DOHH2 (cell line): ENCODE measurements around the gene OXCT1.

ENCODE experiments used
- H3F3A ChIP-seq: fragments of 200-600 bp; sonication (generic), shearing (Covaris generic); 2 replicates; pipeline ENCODE4 v1.6.0; 2016; ENCODE audit warnings: antibody characterized with exemption, mild to moderate bottlenecking; ENCODE audit not compliant: control insufficient read depth, insufficient read depth
- H3K27ac ChIP-seq: fragments of 200-600 bp; sonication (generic); 2 replicates; pipeline ENCODE4 v1.5.1; 2014; ENCODE audit warnings: low read depth, mild to moderate bottlenecking, low read length, moderate library complexity
- H3K27me3 ChIP-seq: fragments of 200-600 bp; sonication (generic); 2 replicates; pipeline ENCODE4 v1.6.1; 2014; ENCODE audit warnings: mild to moderate bottlenecking, low read length, mixed read lengths; ENCODE audit not compliant: control insufficient read depth
- H3K36me3 ChIP-seq: fragments of 200-600 bp; sonication (generic); 2 replicates; pipeline ENCODE4 v1.6.1; 2014; ENCODE audit warnings: mild to moderate bottlenecking, low read length, moderate library complexity, mixed read lengths; ENCODE audit not compliant: control insufficient read depth
- H3K4me1 ChIP-seq: fragments of 200-600 bp; sonication (generic); 2 replicates; pipeline ENCODE4 v1.6.1; 2014; ENCODE audit warnings: mild to moderate bottlenecking, low read length, mixed read lengths; ENCODE audit not compliant: control insufficient read depth
- H3K4me2 ChIP-seq: fragments of 200-600 bp; sonication (generic); 2 replicates; pipeline ENCODE4 v1.6.0; 2014; ENCODE audit warnings: mild to moderate bottlenecking, low read length, moderate library complexity
- H3K4me3 ChIP-seq: fragments of 200-600 bp; sonication (generic); 2 replicates; pipeline ENCODE4 v1.5.1; 2014; ENCODE audit warnings: mild to moderate bottlenecking, low read length, mixed read lengths
- H3K79me2 ChIP-seq: fragments of 200-600 bp; sonication (generic); 2 replicates; pipeline ENCODE4 v1.6.1; 2014; ENCODE audit warnings: mild to moderate bottlenecking, low read length, mixed read lengths; ENCODE audit not compliant: control insufficient read depth
- H3K9me2 ChIP-seq: fragments of 200-600 bp; sonication (generic); replicated peaks from 2 replicates; pipeline ENCODE4 v1.6.1; 2014; ENCODE audit warnings: mild to moderate bottlenecking, low read length, mixed read lengths; ENCODE audit not compliant: control insufficient read depth
- H3K9me3 ChIP-seq: fragments of 200-600 bp; sonication (generic); 2 replicates; pipeline ENCODE4 v1.6.1; 2014; ENCODE audit warnings: antibody characterized with exemption, low read length, mixed read lengths; ENCODE audit not compliant: control insufficient read depth, insufficient read depth
- H4K20me1 ChIP-seq: fragments of 200-600 bp; sonication (generic); 2 replicates; pipeline ENCODE4 v1.6.0; 2014; ENCODE audit warnings: low read depth, mild to moderate bottlenecking, antibody characterized with exemption, low read length, moderate library complexity; ENCODE audit not compliant: control insufficient read depth, insufficient read depth
- CTCF ChIP-seq: fragments of 200-600 bp; sonication (generic); IDR thresholded peaks from one replicate; pipeline ENCODE4 v1.5.1; 2014; ENCODE audit warnings: antibody characterized with exemption, mild to moderate bottlenecking, low read depth, low read length; ENCODE audit not compliant: poor library complexity, severe bottlenecking
- EZH2phosphoT487 ChIP-seq: fragments of 200-600 bp; sonication (generic); IDR thresholded peaks from 2 replicates; pipeline ENCODE4 v1.6.1; 2017; ENCODE audit warnings: borderline replicate concordance, mild to moderate bottlenecking, antibody characterized with exemption, low read length, moderate library complexity, mixed read lengths

Gene OXCT1

GRCh38 chr5:41762426-41762825 lies 107.8 kb downstream of the OXCT1 start:
- Histone ChIP-seq H3K4me3 (no peak overlapping the region), H3K9me2 (no peaks in the 10 kb centered on the region), H3K27ac (no peak overlapping the region), H3F3A (no peaks in the 10 kb centered on the region), H3K79me2 (no peaks in the 10 kb centered on the region), H3K27me3 (no peaks in the 10 kb centered on the region), H4K20me1 (no peaks in the 10 kb centered on the region), H3K4me1 (no peaks in the 10 kb centered on the region), H3K4me2 (no peak overlapping the region), H3K9me3 (no peaks in the 10 kb centered on the region), H3K36me3 (peaks cover 53% of the 10 kb centered on the region)
- TF ChIP-seq EZH2phosphoT487, result no peak
- TF ChIP-seq CTCF, result no peak

GRCh38 chr5:41761663-41762062 lies 108.6 kb downstream of the OXCT1 start:
- H3K4me1 ChIP-seq, result no peaks in the 10 kb centered on the region
- no peaks in the 10 kb centered on the region for H3K9me3 ChIP-seq
- no peak overlapping the region for H3K4me2 ChIP-seq
- peaks cover 59% of the 10 kb centered on the region for H3K36me3 ChIP-seq
- no peaks in the 10 kb centered on the region for H3K79me2 ChIP-seq
- no peaks in the 10 kb centered on the region for H3K9me2 ChIP-seq
- H3F3A ChIP-seq, result no peaks in the 10 kb centered on the region
- H3K4me3 ChIP-seq, result no peak overlapping the region
- no peaks in the 10 kb centered on the region for H4K20me1 ChIP-seq
- H3K27me3 ChIP-seq, result no peaks in the 10 kb centered on the region
- no peak overlapping the region for H3K27ac ChIP-seq
- TF ChIP-seq CTCF, result no peak
- no peak for TF ChIP-seq EZH2phosphoT487

DNA sequence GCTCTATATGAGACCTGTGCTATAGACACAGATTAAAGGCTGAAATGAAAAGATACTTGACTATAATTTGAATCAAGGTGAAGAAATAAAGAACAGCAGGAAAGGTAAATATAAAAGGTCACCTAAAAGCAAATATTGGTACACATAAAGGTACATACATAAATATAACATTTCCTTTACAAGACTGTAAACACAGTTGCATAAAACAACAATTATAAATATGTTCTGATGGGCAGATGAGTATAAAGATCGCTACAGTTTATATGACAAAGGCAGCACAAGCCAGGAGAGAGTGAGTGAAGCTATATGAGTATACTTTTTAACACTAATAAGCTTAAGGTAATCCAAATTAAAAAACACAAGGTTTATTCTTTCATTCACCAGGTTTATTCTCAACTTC lies 114.5 kb downstream of the OXCT1 start:
- Histone ChIP-seq H3K9me3 (no peaks in the 10 kb centered on the region), H3K9me2 (no peaks in the 10 kb centered on the region), H3K4me3 (no peak overlapping the region), H3K36me3 (peaks cover 50% of the 10 kb centered on the region), H4K20me1 (no peaks in the 10 kb centered on the region), H3K27ac (no peak overlapping the region), H3K79me2 (no peaks in the 10 kb centered on the region), H3K4me2 (no peak overlapping the region), H3K27me3 (no peaks in the 10 kb centered on the region), H3K4me1 (no peaks in the 10 kb centered on the region), H3F3A (no peaks in the 10 kb centered on the region)
- TF ChIP-seq EZH2phosphoT487, result no peak
- no peak for TF ChIP-seq CTCF

GRCh38 chr5:41754857-41755256 lies 115.4 kb downstream of the OXCT1 start:
- H3K9me2 ChIP-seq, result no peaks in the 10 kb centered on the region

More at GRCh38 chr5:41754857-41755256, 115.4 kb downstream of the OXCT1 start:
- no peak overlapping the region for H3K27ac ChIP-seq
- no peak overlapping the region for H3K4me3 ChIP-seq
- H3K36me3 ChIP-seq, result peaks cover 46% of the 10 kb centered on the region
- TF ChIP-seq EZH2phosphoT487 (no peak), CTCF (peak; percentile 20)
- no peaks in the 10 kb centered on the region for H4K20me1 ChIP-seq
- no peaks in the 10 kb centered on the region for H3K4me1 ChIP-seq
- H3F3A ChIP-seq, result no peaks in the 10 kb centered on the region
- H3K4me2 ChIP-seq, result no peak overlapping the region
- H3K79me2 ChIP-seq, result no peaks in the 10 kb centered on the region
- no peaks in the 10 kb centered on the region for H3K9me3 ChIP-seq
- H3K27me3 ChIP-seq, result no peaks in the 10 kb centered on the region
